Measurements from ENCODE around the gene PEX11G. TPM values are rescaled to one million over a fixed set of nuclear protein-coding genes. Genes with fewer than 3 reads are reported as not detected.
"Not testable (repeated sequence)": the region's sequence is repeated elsewhere in the genome, so short reads cannot be mapped to it uniquely, and the experiment has no call there.

PEX11G gene
- total RNA-seq, 4 donors from 2014 or later = 2.1 to 3.0 TPM; not detected in 2

GRCh38 chr19:7440188-7440975 lies 48.5 kb downstream of the PEX11G start:
- Histone ChIP-seq H3K27ac (no peak overlapping the region), H3K36me3 (no peaks in the 10 kb centered on the region), H3K4me1 (no peaks in the 10 kb centered on the region), H3K27me3 (no peaks in the 10 kb centered on the region), H3K9me3 (no peaks in the 10 kb centered on the region), H3K4me3 (no peak overlapping the region)
- TF ChIP-seq POLR2A (IDR thresholded peaks at IDR 0.05) (no peak), CTCF (IDR thresholded peaks at IDR 0.05) (no peak)
- intact Hi-C loops (cut with DNase I; ENCODE audit: low total_unique reads) = no loop called here
- DNase-seq = no peak

- H3K9me3 ChIP-seq = no peaks in the 10 kb centered on the region
- no peaks in the 10 kb centered on the region for H3K4me1 ChIP-seq
- H3K36me3 ChIP-seq = no peaks in the 10 kb centered on the region
- intact Hi-C loops (cut with DNase I; ENCODE audit: low total_unique reads) = no loop called here
- DNase-seq = no peak
- H3K4me3 ChIP-seq = no peak overlapping the region
- no peak overlapping the region for H3K27ac ChIP-seq
- TF ChIP-seq CTCF (IDR thresholded peaks at IDR 0.05) (no peak), POLR2A (IDR thresholded peaks at IDR 0.05) (no peak)
- no peaks in the 10 kb centered on the region for H3K27me3 ChIP-seq
Observed at GRCh38 chr19:7435586-7435985, 53.2 kb downstream of the PEX11G start.

- DNase-seq = no peak
- intact Hi-C loops (cut with DNase I; ENCODE audit: low total_unique reads) = no loop called here
- Histone ChIP-seq H3K4me1 (no peaks in the 10 kb centered on the region), H3K9me3 (no peaks in the 10 kb centered on the region), H3K4me3 (no peak overlapping the region), H3K27ac (no peak overlapping the region), H3K36me3 (no peaks in the 10 kb centered on the region), H3K27me3 (no peaks in the 10 kb centered on the region)
- TF ChIP-seq CTCF (IDR thresholded peaks at IDR 0.05) (no peak), POLR2A (IDR thresholded peaks at IDR 0.05) (no peak)
Observed at GRCh38 chr19:7434391-7434790, 54.4 kb downstream of the PEX11G start.

- H3K36me3 ChIP-seq; H3K27me3 ChIP-seq; DNase-seq; intact Hi-C loops (cut with DNase I; ENCODE audit: low total_unique reads); H3K27ac ChIP-seq; H3K4me1 ChIP-seq; H3K9me3 ChIP-seq; H3K4me3 ChIP-seq: not testable (repeated sequence)
Observed at GRCh38 chr19:7433456-7433855, 55.4 kb downstream of the PEX11G start.

- no peak overlapping the region for H3K27ac ChIP-seq
- H3K9me3 ChIP-seq = no peaks in the 10 kb centered on the region
- H3K4me3 ChIP-seq = no peak overlapping the region
- intact Hi-C loops (cut with DNase I; ENCODE audit: low total_unique reads) = no loop called here
- no peak for DNase-seq
- H3K36me3 ChIP-seq = no peaks in the 10 kb centered on the region
- no peaks in the 10 kb centered on the region for H3K4me1 ChIP-seq
- TF ChIP-seq CTCF (IDR thresholded peaks at IDR 0.05) = no peak
- no peak for TF ChIP-seq POLR2A (IDR thresholded peaks at IDR 0.05)
- no peaks in the 10 kb centered on the region for H3K27me3 ChIP-seq
Observed at GRCh38 chr19:7429638-7430282, 59.1 kb downstream of the PEX11G start.
